Endothelial cell of umbilical vein (primary cell): ENCODE data around the gene WDFY3. TPM values are rescaled to one million over a fixed set of nuclear protein-coding genes. Genes with fewer than 3 reads are reported as not detected.

Experiments
- BruUV-seq: library from RNA; stranded (reverse); fragments of 400-500 nt; replicated peaks from 2 replicates; lab custom pipeline; 2021; lab: Mats Ljungman, UMichigan
- CTCF ChIA-PET: fragments of 300-600, 350-600 bp; sonication (Branson Sonifier 250); formaldehyde crosslinking; loops from one replicate; lab custom pipeline; 2021; ENCODE audit warnings: antibody characterized with exemption, inconsistent platforms; lab: Charles Lee
- POLR2A ChIA-PET: fragments of 300-600, 350-600 bp; sonication (Branson Sonifier 250); formaldehyde crosslinking; loops from one replicate; lab custom pipeline; 2021; ENCODE audit warnings: antibody characterized with exemption, inconsistent platforms; lab: Charles Lee
- DNase-seq: peaks from one replicate; pipeline ENCODE4 v3.0.0-alpha.2; 2011; ENCODE audit warnings: low read depth, low spot score
- FAIRE-seq: peaks from 2 replicates; lab custom pipeline; 2011; peaks lifted over from hg19 to GRCh38; lab: Jason Lieb, UNC
- H2AFZ ChIP-seq: 2 replicates; pipeline ENCODE4 v1.6.0; 2012; ENCODE audit warnings: low read depth, low read length, control low read depth, inconsistent platforms
- H3K27ac ChIP-seq: 2 replicates; pipeline ENCODE4 v1.5.1; 2011; ENCODE audit warnings: low read depth, mild to moderate bottlenecking, control low read depth, low read length, moderate library complexity; ENCODE audit not compliant: insufficient read depth
- H3K27me3 ChIP-seq, 2 experiments: 2 replicates each; pipeline versions ENCODE4 v1.6.0 to v1.6.1; 2011; ENCODE audit warnings: low read length in 2 of 2, mixed read lengths in 1 of 2; ENCODE audit not compliant: control insufficient read depth in 2 of 2, insufficient read depth in 2 of 2
- H3K36me3 ChIP-seq, 2 experiments: 2 replicates in 1 of 2; 3 replicates in 1 of 2; pipeline ENCODE4 v1.5.1; 2011; ENCODE audit warnings: low read length in 2 of 2, mild to moderate bottlenecking in 1 of 2, moderate library complexity in 1 of 2; ENCODE audit not compliant: control insufficient read depth in 2 of 2, insufficient read depth in 2 of 2; ENCODE audit errors: extremely low read depth in 1 of 2
- H3K4me1 ChIP-seq: 3 replicates; pipeline ENCODE4 v1.5.1; 2011; ENCODE audit warnings: mild to moderate bottlenecking, low read length; ENCODE audit not compliant: control insufficient read depth, insufficient read depth; ENCODE audit errors: extremely low read depth
- H3K4me2 ChIP-seq: 2 replicates; pipeline ENCODE4 v1.6.1; 2011; ENCODE audit warnings: low read length, control low read depth, mixed read lengths; ENCODE audit not compliant: insufficient read depth
- H3K4me3 ChIP-seq, 3 experiments: fragments of 200-600 bp in 1 of 3; sonication (generic), shearing (Covaris generic) in 1 of 3; replicated peaks in 1 of 3; 2 replicates each; pipeline ENCODE4 v1.5.1; 2011 to 2016; ENCODE audit warnings: control low read depth in 3 of 3, low read length in 3 of 3, mild to moderate bottlenecking in 2 of 3, inconsistent platforms in 1 of 3, low read depth in 1 of 3, moderate library complexity in 1 of 3; ENCODE audit not compliant: insufficient read depth in 1 of 3
- H3K79me2 ChIP-seq: 2 replicates; pipeline ENCODE4 v1.6.0; 2012; ENCODE audit warnings: low read length, inconsistent platforms; ENCODE audit not compliant: control insufficient read depth, insufficient read depth
- H3K9ac ChIP-seq: replicated peaks from 2 replicates; pipeline ENCODE3; 2011; ENCODE audit warnings: low read length, control low read depth; ENCODE audit not compliant: insufficient read depth; ENCODE audit errors: extremely low read depth
- H3K9me1 ChIP-seq: replicated peaks from 3 replicates; pipeline ENCODE4 v1.6.0; 2011; ENCODE audit warnings: mild to moderate bottlenecking, low read length; ENCODE audit not compliant: control insufficient read depth, insufficient read depth; ENCODE audit errors: extremely low read depth
- H3K9me3 ChIP-seq: replicated peaks from 2 replicates; pipeline ENCODE4 v1.5.1; 2012; ENCODE audit warnings: low read length, inconsistent platforms; ENCODE audit not compliant: control insufficient read depth, insufficient read depth
- H4K20me1 ChIP-seq: replicated peaks from 2 replicates; pipeline ENCODE3; 2011; ENCODE audit warnings: mild to moderate bottlenecking, low read length; ENCODE audit not compliant: control insufficient read depth, insufficient read depth; ENCODE audit errors: extremely low read depth
- CTCF ChIP-seq, 2 donors: IDR thresholded peaks; 1 replicate in 1 of 2; 2 replicates in 1 of 2; pipeline ENCODE4 v1.5.1; 2011; ENCODE audit warnings: low read length in 2 of 2, mild to moderate bottlenecking in 2 of 2, moderate library complexity in 2 of 2, control low read depth in 1 of 2, inconsistent platforms in 1 of 2, low read depth in 1 of 2; ENCODE audit not compliant: insufficient read depth in 1 of 2; ENCODE audit errors: extremely low read depth in 1 of 2
- EZH2 ChIP-seq: IDR thresholded peaks from 2 replicates; pipeline ENCODE4 v1.6.1; 2012; ENCODE audit warnings: borderline replicate concordance, low read depth, mild to moderate bottlenecking, moderate library complexity, low read length, inconsistent platforms; ENCODE audit not compliant: severe bottlenecking
- FOS ChIP-seq: IDR thresholded peaks from 2 replicates; pipeline ENCODE4 v1.6.1; 2011; ENCODE audit warnings: mild to moderate bottlenecking, low read length, moderate library complexity, borderline replicate concordance; ENCODE audit not compliant: insufficient read depth
- GATA2 ChIP-seq: IDR thresholded peaks from 2 replicates; pipeline ENCODE4 v1.7.0; 2011; ENCODE audit warnings: low read depth, mild to moderate bottlenecking, moderate library complexity, mixed read lengths, low read length; ENCODE audit not compliant: insufficient read length, insufficient read depth
- JUN ChIP-seq: IDR thresholded peaks from 2 replicates; pipeline ENCODE4 v1.6.1; 2011; ENCODE audit warnings: borderline replicate concordance, low read depth; ENCODE audit not compliant: insufficient read length, insufficient read depth
- MAX ChIP-seq: IDR thresholded peaks from 2 replicates; pipeline ENCODE4 v1.6.1; 2011; ENCODE audit not compliant: insufficient read depth, insufficient read length
- MYC ChIP-seq: IDR thresholded peaks from one replicate; pipeline ENCODE4 v1.6.1; 2011; ENCODE audit warnings: mild to moderate bottlenecking, low read depth, low read length
- POLR2A ChIP-seq: IDR thresholded peaks from 2 replicates; pipeline ENCODE4 v1.6.1; 2012; ENCODE audit warnings: low read depth, mild to moderate bottlenecking, control low read depth, low read length
- POLR2AphosphoS5 ChIP-seq: IDR thresholded peaks from 2 replicates; pipeline ENCODE4 v1.6.1; 2012; ENCODE audit warnings: low read depth, mild to moderate bottlenecking, control low read depth, low read length, moderate library complexity; ENCODE audit not compliant: insufficient read depth
- dilution Hi-C: fragments of 300-500 bp; cut with MboI; formaldehyde crosslinking; loops from one replicate; pipeline ENCODE4 v1.15.0; 2019; ENCODE audit warnings: low sequenced_read_pairs; ENCODE audit not compliant: extremely low pct_ligation_motif_present
- intact Hi-C: fragments of 100-400 bp; cut with micrococcal nuclease; formaldehyde crosslinking; loops from one replicate; pipeline ENCODE4 v1.10.0; 2022
- polyA plus RNA-seq, 4 experiments: library from polyadenylated mRNA; depleted of rRNA in 3 of 4; stranded (reverse) in 3 of 4; unstranded in 1 of 4; fragments of >200 nt; gene quantifications; 2 replicates each; pipeline versions ENCODE4 v1.2.1 to v1.2.3, GENCODE V29; 2011 to 2012; ENCODE audit warnings: missing spikeins in 1 of 4
- total RNA-seq: library from RNA; stranded (reverse); gene quantifications from 2 replicates; pipeline ENCODE4 v1.2.3, GENCODE V29; 2021

The WDFY3 gene
- total and polyA plus RNA-seq, 2 donors (not counting 3 experiments of a cell fraction or from before 2014, with no cell fraction given) = 37.0 to 113 TPM

- TF ChIP-seq JUN = no peak
- TF ChIP-seq CTCF (IDR thresholded peaks at IDR 0.05; ENCODE audit: extremely low read depth in 1 of 2, insufficient read depth in 1 of 2, low read depth in 1 of 2, low read length in 2 of 2) = no peak
- TF ChIP-seq MAX = no peak
- dilution Hi-C loops (no loop called here), intact Hi-C loops (no loop called here)
- no TSS peak for BruUV-seq
- Histone ChIP-seq H3K27me3 (no peaks in the 10 kb centered on the region), H3K27ac (no peak overlapping the region), H3K4me1 (peaks cover 4% of the 10 kb centered on the region), H3K79me2 (peaks cover 92% of the 10 kb centered on the region), H3K9ac (no peak overlapping the region), H2AFZ (no peak overlapping the region), H3K36me3 (no peaks in the 10 kb centered on the region), H3K9me1 (no peaks in the 10 kb centered on the region), H3K4me2 (no peak overlapping the region), H4K20me1 (peaks cover 7% of the 10 kb centered on the region), H3K4me3 (no peak overlapping the region), H3K9me3 (no peaks in the 10 kb centered on the region)
- FAIRE-seq (no peak), DNase-seq (no peak)
- POLR2A ChIA-PET = no interaction called here
- CTCF ChIA-PET = interaction anchor here (1.6 kb wide), 1 partner anchor 9 kb away, joined by 5 read pairs; no protein-coding TSS in a partner anchor
Observed at GRCh38 chr4:84948056-84948455, 18.4 kb downstream of the WDFY3 start.

- Histone ChIP-seq H3K36me3 (no peaks in the 10 kb centered on the region), H3K4me3 (no peak overlapping the region), H4K20me1 (peaks cover 8% of the 10 kb centered on the region), H3K9me1 (no peaks in the 10 kb centered on the region), H3K27me3 (no peaks in the 10 kb centered on the region), H3K4me2 (no peak overlapping the region), H3K9me3 (no peaks in the 10 kb centered on the region), H2AFZ (no peak overlapping the region), H3K79me2 (peaks cover 86% of the 10 kb centered on the region), H3K27ac (no peak overlapping the region), H3K9ac (no peak overlapping the region), H3K4me1 (no peaks in the 10 kb centered on the region)
- ChIA-PET CTCF (interaction anchor here (1.5 kb wide), 1 partner anchor 11 kb away, joined by 4 read pairs; no protein-coding TSS in a partner anchor), POLR2A (no interaction called here)
- intact Hi-C loops (no loop called here), dilution Hi-C loops (no loop called here)
- DNase-seq (no peak), FAIRE-seq (no peak)
- TF ChIP-seq POLR2AphosphoS5 (no peak), MYC (no peak), CTCF (IDR thresholded peaks at IDR 0.05; ENCODE audit: extremely low read depth in 1 of 2, insufficient read depth in 1 of 2, low read depth in 1 of 2, low read length in 2 of 2) (no peak), GATA2 (no peak), FOS (no peak), MAX (no peak), JUN (no peak), EZH2 (no peak), POLR2A (no peak)
- no TSS peak for BruUV-seq
Observed at GRCh38 chr4:84944947-84945346, 21.5 kb downstream of the WDFY3 start.
